Prostate gland (tissue), 2 donors: ENCODE data around the gene SYNM. TPM values are rescaled to one million over a fixed set of nuclear protein-coding genes. Genes with fewer than 3 reads are reported as not detected.

Source experiments
- DNase-seq: peaks from one replicate; pipeline ENCODE4 v3.0.0-alpha.2; 2019; ENCODE audit warnings: low spot score
- H3K27ac ChIP-seq, 2 donors: fragments of 200-600 bp; sonication (generic); 2 replicates each; pipeline ENCODE4 v1.5.1; 2017 to 2019
- H3K27me3 ChIP-seq: fragments of 200-600 bp; sonication (generic); replicated peaks from 2 replicates; pipeline ENCODE4 v1.5.1; 2019; ENCODE audit not compliant: insufficient read depth
- H3K36me3 ChIP-seq, 2 donors: fragments of 200-600 bp; sonication (generic); 1 replicate in 1 of 2; 2 replicates in 1 of 2; pipeline versions ENCODE4 v1.5.1 to v1.8.1; 2017 to 2019
- H3K4me1 ChIP-seq: fragments of 200-600 bp; sonication (generic); replicated peaks from 2 replicates; pipeline ENCODE4 v1.5.1; 2019
- H3K4me3 ChIP-seq, 2 donors: fragments of 200-600 bp; sonication (generic); 2 replicates each; pipeline ENCODE4 v1.5.1; 2017 to 2019
- H3K9me3 ChIP-seq: fragments of 200-600 bp; sonication (generic); 2 replicates; pipeline ENCODE4 v1.5.1; 2017
- CTCF ChIP-seq, 4 experiments: fragments of 200-600 bp in 2 of 4; fragments of 450-650 bp in 2 of 4; sonication (generic) in 2 of 4; IDR thresholded peaks; 1 replicate in 3 of 4; 2 replicates in 1 of 4; pipeline ENCODE4 v1.5.1; 2016 to 2019; ENCODE audit warnings: antibody characterized with exemption in 4 of 4, mild to moderate bottlenecking in 2 of 4, moderate library complexity in 2 of 4
- POLR2A ChIP-seq: fragments of 450-650 bp; IDR thresholded peaks from one replicate; pipeline ENCODE4 v1.6.1; 2016; ENCODE audit warnings: antibody characterized with exemption, mild to moderate bottlenecking
- POLR2AphosphoS5 ChIP-seq: sonication (generic); formaldehyde crosslinking; IDR thresholded peaks from one replicate; pipeline ENCODE4 v1.6.1; 2017; ENCODE audit warnings: antibody characterized with exemption
- WGBS: methylation state at CpG from one replicate; pipeline ENCODE4 v1.1.5; 2018; 5-methylcytosine and 5-hydroxymethylcytosine counted together
- intact Hi-C: fragments of 100-400 bp; cut with DNase I; formaldehyde crosslinking; loops from one replicate; pipeline ENCODE4 v1.14.2; 2022
- total RNA-seq, 2 donors: library from RNA; depleted of rRNA; stranded (reverse); fragments of >200 nt; gene quantifications; one replicate each; pipeline ENCODE4 v1.1.0, GENCODE V29; 2016

The SYNM gene
- total RNA-seq, 2 donors from 2014 or later, result 181 to 185 TPM

GRCh38 chr15:99098426-99098825 is 6.5 kb upstream of the SYNM start:
- H3K4me1 ChIP-seq, result no peaks in the 10 kb centered on the region
- no peaks in the 10 kb centered on the region for H3K9me3 ChIP-seq
- H3K27ac ChIP-seq, result no peak overlapping the region
- no peaks in the 10 kb centered on the region for H3K36me3 ChIP-seq
- H3K27me3 ChIP-seq, result no peaks in the 10 kb centered on the region
- no peak for TF ChIP-seq POLR2AphosphoS5
- no peak for TF ChIP-seq POLR2A
- TF ChIP-seq CTCF (IDR thresholded peaks at IDR 0.05), result no peak
- no peak for DNase-seq
- intact Hi-C loops, result no loop called here
- WGBS, result 96% methylated on average over 12 of the region's 12 CpGs
- H3K4me3 ChIP-seq, result no peak overlapping the region

GRCh38 chr15:99098991-99099390 is 5.9 kb upstream of the SYNM start:
- Histone ChIP-seq H3K36me3 (no peaks in the 10 kb centered on the region), H3K4me3 (no peak overlapping the region), H3K9me3 (no peaks in the 10 kb centered on the region), H3K27me3 (no peaks in the 10 kb centered on the region), H3K4me1 (no peaks in the 10 kb centered on the region), H3K27ac (no peak overlapping the region)
- 83% methylated on average over 6 of the region's 6 CpGs for WGBS
- intact Hi-C loops, result no loop called here
- no peak for DNase-seq
- no peak for TF ChIP-seq POLR2AphosphoS5
- no peak for TF ChIP-seq CTCF (IDR thresholded peaks at IDR 0.05)
- TF ChIP-seq POLR2A, result no peak

- DNase-seq, result no peak
- Histone ChIP-seq H3K4me3 (no peak overlapping the region), H3K36me3 (no peaks in the 10 kb centered on the region), H3K9me3 (no peaks in the 10 kb centered on the region), H3K27ac (no peak overlapping the region), H3K27me3 (no peaks in the 10 kb centered on the region), H3K4me1 (no peaks in the 10 kb centered on the region)
- TF ChIP-seq CTCF (IDR thresholded peaks at IDR 0.05), result no peak
- TF ChIP-seq POLR2A, result no peak
- no peak for TF ChIP-seq POLR2AphosphoS5
- 96% methylated on average over 7 of the region's 7 CpGs for WGBS
- intact Hi-C loops, result loop anchor here (1.0 to 10.0 kb wide), 3 partner anchors 113 to 605 kb away; partner anchors contain the start of gene MEF2A
Observed at GRCh38 chr15:99099661-99100060, 5.2 kb upstream of the SYNM start.

GRCh38 chr15:99100245-99101173 is 4.4 kb upstream of the SYNM start:
- H3K36me3 ChIP-seq, result no peaks in the 10 kb centered on the region
- DNase-seq, result peak; percentile 71
- intact Hi-C loops, result loop anchor here (1.0 to 10.0 kb wide), 3 partner anchors 112 to 604 kb away; partner anchors contain the start of gene MEF2A
- peak overlapping the region in 1 of 2 donors; percentile 1 for H3K27ac ChIP-seq
- 4% methylated on average over 50 of the region's 50 CpGs for WGBS
- no peaks in the 10 kb centered on the region for H3K9me3 ChIP-seq
- TF ChIP-seq POLR2A (no peak), POLR2AphosphoS5 (peak; percentile 47), CTCF (IDR thresholded peaks at IDR 0.05) (peak; percentile 47 to 81 (median 68))
- H3K27me3 ChIP-seq, result no peaks in the 10 kb centered on the region
- H3K4me3 ChIP-seq, result peak overlapping the region; percentile 1 to 28
- no peaks in the 10 kb centered on the region for H3K4me1 ChIP-seq
